Smooth muscle cell (in vitro differentiated cells): ENCODE measurements around the gene LTC4S. TPM values are rescaled to one million over a fixed set of nuclear protein-coding genes. Genes with fewer than 3 reads are reported as not detected.
A peak's percentile ranks its signal among the peaks of the same experiment; 100 is the strongest.

Experiments used
- DNase-seq: peaks from one replicate; lab custom pipeline; 2025; ENCODE audit not compliant: unreplicated experiment; lab: John Stamatoyannopoulos, UW
- H2AFZ ChIP-seq: fragments of 200-600 bp; sonication (generic); 2 replicates; pipeline ENCODE4 v1.6.0; 2016; ENCODE audit warnings: antibody characterized with exemption, low read depth, mild to moderate bottlenecking
- H3F3A ChIP-seq: fragments of 200-600 bp; sonication (generic); 2 replicates; pipeline ENCODE4 v1.6.0; 2017; ENCODE audit warnings: antibody characterized with exemption, low read depth
- H3K27ac ChIP-seq: fragments of 200-600 bp; sonication (generic); 2 replicates; pipeline ENCODE4 v1.5.1; 2016; ENCODE audit warnings: low read depth, mild to moderate bottlenecking
- H3K27me3 ChIP-seq: fragments of 200-600 bp; sonication (generic); 2 replicates; pipeline ENCODE4 v1.6.1; 2016; ENCODE audit warnings: low read depth, mild to moderate bottlenecking
- H3K36me3 ChIP-seq: fragments of 200-600 bp; sonication (generic); 2 replicates; pipeline ENCODE4 v1.5.1; 2016; ENCODE audit warnings: low read depth
- H3K4me1 ChIP-seq: fragments of 200-600 bp; sonication (generic); 2 replicates; pipeline ENCODE4 v1.5.1; 2016; ENCODE audit warnings: low read depth
- H3K4me2 ChIP-seq: fragments of 200-600 bp; sonication (generic); 2 replicates; pipeline ENCODE4 v1.6.0; 2016; ENCODE audit warnings: mild to moderate bottlenecking
- H3K4me3 ChIP-seq: fragments of 200-600 bp; sonication (generic); 2 replicates; pipeline ENCODE4 v1.5.1; 2016; ENCODE audit warnings: mild to moderate bottlenecking
- H3K79me2 ChIP-seq: fragments of 200-600 bp; sonication (generic); 2 replicates; pipeline ENCODE4 v1.6.0; 2016; ENCODE audit warnings: low read depth, mild to moderate bottlenecking
- H3K9ac ChIP-seq: fragments of 200-600 bp; sonication (generic); 2 replicates; pipeline ENCODE4 v1.6.0; 2016; ENCODE audit warnings: low read depth
- H3K9me3 ChIP-seq: fragments of 200-600 bp; sonication (generic); replicated peaks from 2 replicates; pipeline ENCODE4 v1.5.1; 2016; ENCODE audit warnings: low read depth
- H4K20me1 ChIP-seq: fragments of 200-600 bp; sonication (generic); 2 replicates; pipeline ENCODE4 v1.6.0; 2016; ENCODE audit warnings: low read depth
- CTCF ChIP-seq: fragments of 200-600 bp; sonication (generic); IDR thresholded peaks from 2 replicates; pipeline ENCODE4 v1.5.1; 2017; ENCODE audit warnings: borderline replicate concordance, mild to moderate bottlenecking, antibody characterized with exemption; ENCODE audit not compliant: insufficient read depth, poor library complexity, severe bottlenecking
- WGBS: methylation state at CpG from one replicate; pipeline ENCODE4 v1.1.7; 2016; ENCODE audit warnings: low lambda C conversion rate; 5-methylcytosine and 5-hydroxymethylcytosine counted together
- polyA plus RNA-seq: library from polyadenylated mRNA; unstranded; fragments of >200 nt; fragmentation: Nextera tagmentation; extraction: Ambion mirVana; gene quantifications from 2 replicates; pipeline ENCODE4 v1.2.1, GENCODE V29; 2016
- total RNA-seq: library from RNA; depleted of rRNA; stranded (reverse); fragments of >200 nt; gene quantifications from 2 replicates; pipeline ENCODE4 v1.2.3, GENCODE V29; 2014

LTC4S gene
- total and polyA plus RNA-seq, 2 experiments from 2014 or later = not detected

GRCh38 chr5:179820483-179821297 is 26.9 kb downstream of the LTC4S start, which contains the start of gene SQSTM1:
Gene SQSTM1, plus strand, starts transcription at chr5:179820905. Its CDS starts 32 bp downstream, at chr5:179820937.
- Histone ChIP-seq H3K4me2 (peak within 1 kb of the TSS; percentile 96), H3K79me2 (peaks cover 29% of the 10 kb centered on the region), H3F3A (peaks cover 23% of the 10 kb centered on the region), H3K4me1 (peaks cover 40% of the 10 kb centered on the region), H4K20me1 (peaks cover 46% of the 10 kb centered on the region), H2AFZ (no peak within 1 kb of the TSS), H3K27ac (peak within 1 kb of the TSS; percentile 100), H3K9ac (peak within 1 kb of the TSS; percentile 99), H3K4me3 (peak within 1 kb of the TSS; percentile 95), H3K27me3 (no peaks in the 10 kb centered on the region), H3K9me3 (no peaks in the 10 kb centered on the region), H3K36me3 (no peaks in the 10 kb centered on the region)
- peak; percentile 66 for DNase-seq
- WGBS = 4% methylated on average over 38 of the region's 81 CpGs
- TF ChIP-seq CTCF = no peak

- TF ChIP-seq CTCF = no peak
- Histone ChIP-seq H3K27me3 (no peaks in the 10 kb centered on the region), H3K4me2 (peak overlapping the region; percentile 96), H3K79me2 (peaks cover 29% of the 10 kb centered on the region), H2AFZ (no peak overlapping the region), H4K20me1 (peaks cover 54% of the 10 kb centered on the region), H3F3A (peaks cover 23% of the 10 kb centered on the region), H3K9ac (peak overlapping the region; percentile 99), H3K27ac (peak overlapping the region; percentile 100), H3K4me3 (peak overlapping the region; percentile 95), H3K4me1 (peaks cover 40% of the 10 kb centered on the region), H3K9me3 (no peaks in the 10 kb centered on the region), H3K36me3 (peaks cover 5% of the 10 kb centered on the region)
- peak; percentile 45 for DNase-seq
- WGBS = 1% methylated on average over 47 of the region's 54 CpGs
These were observed 27.7 kb downstream of the LTC4S start for GRCh38 chr5:179821298-179822058.

GRCh38 chr5:179822059-179822432 is 28.3 kb downstream of the LTC4S start:
- peaks cover 29% of the 10 kb centered on the region for H3K79me2 ChIP-seq
- H3K27ac ChIP-seq = no peak overlapping the region
- peak overlapping the region; percentile 99 for H3K9ac ChIP-seq
- H3K9me3 ChIP-seq = no peaks in the 10 kb centered on the region
- 80% methylated on average over 3 of the region's 3 CpGs for WGBS
- peaks cover 23% of the 10 kb centered on the region for H3F3A ChIP-seq
- peaks cover 5% of the 10 kb centered on the region for H3K36me3 ChIP-seq
- peaks cover 36% of the 10 kb centered on the region for H3K4me1 ChIP-seq
- H3K4me2 ChIP-seq = peak overlapping the region; percentile 96
- H4K20me1 ChIP-seq = peaks cover 59% of the 10 kb centered on the region
- no peak overlapping the region for H2AFZ ChIP-seq
- H3K27me3 ChIP-seq = no peaks in the 10 kb centered on the region
- no peak for TF ChIP-seq CTCF
- no peak for DNase-seq
- peak overlapping the region; percentile 95 for H3K4me3 ChIP-seq
